Hepatocyte (in vitro differentiated cells): ENCODE measurements around the gene SVIL. TPM values are rescaled to one million over a fixed set of nuclear protein-coding genes. Genes with fewer than 3 reads are reported as not detected.
"Not testable (repeated sequence)": the region's sequence is repeated elsewhere in the genome, so short reads cannot be mapped to it uniquely, and the experiment has no call there.

Experiments used
- DNase-seq: peaks from one replicate; pipeline ENCODE4 v3.0.0-alpha.2; 2016; ENCODE audit warnings: low spot score
- H2AFZ ChIP-seq: fragments of 200-600 bp; sonication (generic); 2 replicates; pipeline ENCODE4 v1.6.0; 2016; ENCODE audit warnings: antibody characterized with exemption, mild to moderate bottlenecking
- H3K27ac ChIP-seq: fragments of 200-600 bp; sonication (generic); 2 replicates; pipeline ENCODE4 v1.5.1; 2016; ENCODE audit warnings: mild to moderate bottlenecking
- H3K27me3 ChIP-seq: fragments of 200-600 bp; sonication (generic); 2 replicates; pipeline ENCODE4 v1.6.1; 2016
- H3K36me3 ChIP-seq: fragments of 200-600 bp; sonication (generic); replicated peaks from 2 replicates; pipeline ENCODE4 v1.5.1; 2016; ENCODE audit warnings: low read depth; ENCODE audit not compliant: insufficient read depth
- H3K4me1 ChIP-seq: fragments of 200-600 bp; sonication (generic); 2 replicates; pipeline ENCODE4 v1.5.1; 2016; ENCODE audit warnings: mild to moderate bottlenecking, moderate library complexity; ENCODE audit not compliant: insufficient read depth
- H3K4me2 ChIP-seq: fragments of 200-600 bp; sonication (generic); 2 replicates; pipeline ENCODE4 v1.6.0; 2016
- H3K4me3 ChIP-seq: fragments of 200-600 bp; sonication (generic); 2 replicates; pipeline ENCODE4 v1.5.1; 2016; ENCODE audit warnings: mild to moderate bottlenecking
- H3K79me2 ChIP-seq: fragments of 200-600 bp; sonication (generic); 2 replicates; pipeline ENCODE4 v1.6.0; 2017; ENCODE audit warnings: mild to moderate bottlenecking
- H3K9me2 ChIP-seq: fragments of 200-600 bp; sonication (generic); replicated peaks from 2 replicates; pipeline ENCODE4 v1.6.0; 2017; ENCODE audit warnings: mild to moderate bottlenecking; ENCODE audit not compliant: insufficient read depth
- H3K9me3 ChIP-seq: fragments of 200-600 bp; sonication (generic); 2 replicates; pipeline ENCODE4 v1.5.1; 2016; ENCODE audit warnings: low read depth, mild to moderate bottlenecking
- H4K20me1 ChIP-seq: fragments of 200-600 bp; sonication (generic); 2 replicates; pipeline ENCODE4 v1.6.0; 2016; ENCODE audit warnings: mild to moderate bottlenecking; ENCODE audit not compliant: insufficient read depth, poor library complexity, severe bottlenecking
- EZH2 ChIP-seq: fragments of 200-600 bp; sonication (generic); IDR thresholded peaks from 2 replicates; pipeline ENCODE4 v1.6.1; 2016; ENCODE audit warnings: antibody characterized with exemption, mild to moderate bottlenecking, borderline replicate concordance
- EZH2phosphoT487 ChIP-seq: fragments of 200-600 bp; sonication (generic); IDR thresholded peaks from one replicate; pipeline ENCODE4 v1.6.1; 2018; ENCODE audit warnings: antibody characterized with exemption, mild to moderate bottlenecking, low read depth, moderate library complexity; ENCODE audit not compliant: unreplicated experiment, severe bottlenecking
- WGBS: methylation state at CpG from one replicate; pipeline ENCODE4 v1.1.6; 2016; ENCODE audit warnings: low lambda C conversion rate; ENCODE audit errors: missing lambda C conversion rate; 5-methylcytosine and 5-hydroxymethylcytosine counted together
- polyA plus RNA-seq: library from polyadenylated mRNA; unstranded; fragments of >200 nt; fragmentation: Nextera tagmentation; extraction: Ambion mirVana; gene quantifications from 2 replicates; pipeline ENCODE4 v1.2.1, GENCODE V29; 2016
- total RNA-seq: library from RNA; depleted of rRNA; stranded (reverse); fragments of >200 nt; gene quantifications from 2 replicates; pipeline ENCODE4 v1.2.3, GENCODE V29; 2014
- TF ChIP-seq, protein P1 (sequence below): fragments of 200-600 bp; sonication (generic); IDR thresholded peaks from 2 replicates; pipeline ENCODE4 v1.5.1; 2016; ENCODE audit warnings: antibody characterized with exemption, mild to moderate bottlenecking; ENCODE audit not compliant: poor library complexity

SVIL gene
- total and polyA plus RNA-seq, 2 experiments from 2014 or later = 24.3 to 36.5 TPM

DNA sequence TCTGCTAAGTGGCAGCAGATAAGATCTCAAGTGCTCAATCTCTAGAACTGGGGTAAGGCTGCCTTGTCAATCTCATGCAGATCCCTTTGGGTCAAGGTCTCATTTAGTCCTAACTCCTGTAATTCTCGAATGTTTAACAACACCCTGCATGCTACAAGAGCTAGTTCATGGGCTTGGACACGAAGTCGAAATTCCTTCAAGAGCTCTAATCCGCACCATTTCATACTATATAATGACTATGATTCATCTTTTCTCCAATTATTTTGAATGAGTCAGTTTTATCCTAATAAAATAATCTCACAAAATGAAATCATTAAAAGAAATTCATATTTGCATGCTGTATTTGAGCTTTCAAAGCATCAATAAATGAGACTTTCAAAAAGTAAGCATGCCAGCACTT lies 119.7 kb downstream of the SVIL start:
- not testable (repeated sequence) for H3K4me2 ChIP-seq, H3K4me3 ChIP-seq, H3K79me2 ChIP-seq, H3K4me1 ChIP-seq, H3K27me3 ChIP-seq, H2AFZ ChIP-seq, H4K20me1 ChIP-seq, H3K36me3 ChIP-seq, H3K9me2 ChIP-seq, DNase-seq, H3K9me3 ChIP-seq, H3K27ac ChIP-seq
- 73% methylated on average over 4 of the region's 4 CpGs for WGBS

DNA sequence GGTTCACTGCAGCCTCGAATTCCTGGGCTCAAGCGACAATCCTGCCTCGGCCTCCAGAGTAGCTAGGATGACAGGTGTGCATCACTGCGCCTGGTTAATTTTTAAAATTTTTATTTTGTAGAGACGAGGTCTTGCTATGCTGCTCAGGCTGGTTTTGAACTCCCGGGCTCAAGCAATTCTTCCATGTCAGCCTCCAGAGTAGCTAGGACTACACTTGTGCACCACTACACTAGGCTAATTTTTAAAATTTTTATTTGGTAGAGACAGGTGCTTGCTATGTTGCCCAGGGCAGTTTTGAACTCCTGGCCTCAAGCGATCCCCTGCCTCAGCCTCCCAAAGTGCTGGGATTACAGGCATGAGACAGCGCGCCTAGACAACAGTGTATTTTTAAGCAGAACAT lies 120.5 kb downstream of the SVIL start:
- no peak for DNase-seq
- Histone ChIP-seq H3K4me2 (no peak overlapping the region), H4K20me1 (no peaks in the 10 kb centered on the region), H3K27ac (no peak overlapping the region), H3K4me3 (no peak overlapping the region), H3K9me2 (no peaks in the 10 kb centered on the region), H3K4me1 (no peaks in the 10 kb centered on the region), H3K27me3 (no peaks in the 10 kb centered on the region), H3K9me3 (no peaks in the 10 kb centered on the region), H2AFZ (no peak overlapping the region), H3K79me2 (no peaks in the 10 kb centered on the region), H3K36me3 (no peaks in the 10 kb centered on the region)
- WGBS = 92% methylated on average over 9 of the region's 9 CpGs
- no peak for TF ChIP-seq EZH2phosphoT487
- TF ChIP-seq EZH2 = no peak
- TF ChIP-seq, protein P1, sequence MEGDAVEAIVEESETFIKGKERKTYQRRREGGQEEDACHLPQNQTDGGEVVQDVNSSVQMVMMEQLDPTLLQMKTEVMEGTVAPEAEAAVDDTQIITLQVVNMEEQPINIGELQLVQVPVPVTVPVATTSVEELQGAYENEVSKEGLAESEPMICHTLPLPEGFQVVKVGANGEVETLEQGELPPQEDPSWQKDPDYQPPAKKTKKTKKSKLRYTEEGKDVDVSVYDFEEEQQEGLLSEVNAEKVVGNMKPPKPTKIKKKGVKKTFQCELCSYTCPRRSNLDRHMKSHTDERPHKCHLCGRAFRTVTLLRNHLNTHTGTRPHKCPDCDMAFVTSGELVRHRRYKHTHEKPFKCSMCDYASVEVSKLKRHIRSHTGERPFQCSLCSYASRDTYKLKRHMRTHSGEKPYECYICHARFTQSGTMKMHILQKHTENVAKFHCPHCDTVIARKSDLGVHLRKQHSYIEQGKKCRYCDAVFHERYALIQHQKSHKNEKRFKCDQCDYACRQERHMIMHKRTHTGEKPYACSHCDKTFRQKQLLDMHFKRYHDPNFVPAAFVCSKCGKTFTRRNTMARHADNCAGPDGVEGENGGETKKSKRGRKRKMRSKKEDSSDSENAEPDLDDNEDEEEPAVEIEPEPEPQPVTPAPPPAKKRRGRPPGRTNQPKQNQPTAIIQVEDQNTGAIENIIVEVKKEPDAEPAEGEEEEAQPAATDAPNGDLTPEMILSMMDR = no peak

DNA sequence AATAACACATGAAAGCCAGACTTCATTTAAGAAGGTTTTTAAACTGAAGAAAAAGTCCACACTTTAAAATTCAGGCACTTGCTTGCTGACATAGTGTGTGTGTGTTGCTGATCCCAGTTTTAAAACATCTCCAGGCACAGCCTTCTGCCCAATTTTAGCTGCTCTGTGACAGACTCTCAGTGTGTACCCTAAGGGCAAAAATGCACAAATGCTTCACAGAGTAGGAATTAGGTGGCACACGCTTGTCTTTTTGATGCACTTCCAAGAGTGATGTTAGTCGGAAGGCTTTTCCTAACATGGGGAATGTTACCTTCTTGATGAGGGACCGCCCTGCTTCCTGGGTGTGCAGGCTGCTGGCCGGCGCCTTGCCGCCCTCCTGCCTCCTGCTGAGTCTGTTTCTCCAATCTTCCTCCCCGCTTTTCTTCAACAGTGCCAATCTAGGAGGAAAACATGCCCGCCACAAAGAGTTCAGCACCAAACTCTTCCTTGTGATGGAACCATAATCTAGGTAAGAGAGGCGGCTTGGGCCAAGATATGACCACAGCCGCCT lies 122.3 kb downstream of the SVIL start:
- Histone ChIP-seq H3K4me3 (no peak overlapping the region), H2AFZ (no peak overlapping the region), H3K4me1 (no peaks in the 10 kb centered on the region), H3K36me3 (no peaks in the 10 kb centered on the region), H3K9me2 (no peaks in the 10 kb centered on the region), H4K20me1 (no peaks in the 10 kb centered on the region), H3K27ac (no peak overlapping the region), H3K27me3 (no peaks in the 10 kb centered on the region), H3K9me3 (no peaks in the 10 kb centered on the region), H3K79me2 (no peaks in the 10 kb centered on the region), H3K4me2 (no peak overlapping the region)
- no peak for DNase-seq
- TF ChIP-seq EZH2phosphoT487 = no peak
- TF ChIP-seq EZH2 = no peak
- TF ChIP-seq, protein P1 = no peak
- 92% methylated on average over 10 of the region's 10 CpGs for WGBS

DNA sequence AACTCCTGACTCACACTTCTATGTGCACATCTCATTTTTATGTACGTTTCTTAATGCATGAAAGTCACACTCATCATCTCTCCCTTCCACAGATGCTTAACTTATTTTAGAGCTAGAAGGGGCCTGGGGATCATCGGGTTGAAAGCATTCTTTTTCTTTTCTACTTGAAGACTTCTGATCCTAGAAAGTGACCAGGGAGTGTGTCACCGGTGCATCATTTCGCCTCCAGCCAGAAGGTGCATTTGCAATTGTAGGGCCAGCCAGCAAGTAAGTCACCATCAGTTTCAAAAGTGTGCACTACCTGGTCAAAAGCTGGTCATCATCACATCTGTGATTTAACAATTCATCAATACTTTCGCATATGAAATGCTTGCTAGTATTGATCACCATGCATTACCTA lies 123.0 kb downstream of the SVIL start:
- 88% methylated on average over 5 of the region's 5 CpGs for WGBS
- not testable (repeated sequence) for H3K27ac ChIP-seq, H3K4me3 ChIP-seq, H2AFZ ChIP-seq, H3K79me2 ChIP-seq, H3K4me2 ChIP-seq, H3K36me3 ChIP-seq, H4K20me1 ChIP-seq, H3K27me3 ChIP-seq, DNase-seq, H3K9me3 ChIP-seq, H3K9me2 ChIP-seq, H3K4me1 ChIP-seq

DNA sequence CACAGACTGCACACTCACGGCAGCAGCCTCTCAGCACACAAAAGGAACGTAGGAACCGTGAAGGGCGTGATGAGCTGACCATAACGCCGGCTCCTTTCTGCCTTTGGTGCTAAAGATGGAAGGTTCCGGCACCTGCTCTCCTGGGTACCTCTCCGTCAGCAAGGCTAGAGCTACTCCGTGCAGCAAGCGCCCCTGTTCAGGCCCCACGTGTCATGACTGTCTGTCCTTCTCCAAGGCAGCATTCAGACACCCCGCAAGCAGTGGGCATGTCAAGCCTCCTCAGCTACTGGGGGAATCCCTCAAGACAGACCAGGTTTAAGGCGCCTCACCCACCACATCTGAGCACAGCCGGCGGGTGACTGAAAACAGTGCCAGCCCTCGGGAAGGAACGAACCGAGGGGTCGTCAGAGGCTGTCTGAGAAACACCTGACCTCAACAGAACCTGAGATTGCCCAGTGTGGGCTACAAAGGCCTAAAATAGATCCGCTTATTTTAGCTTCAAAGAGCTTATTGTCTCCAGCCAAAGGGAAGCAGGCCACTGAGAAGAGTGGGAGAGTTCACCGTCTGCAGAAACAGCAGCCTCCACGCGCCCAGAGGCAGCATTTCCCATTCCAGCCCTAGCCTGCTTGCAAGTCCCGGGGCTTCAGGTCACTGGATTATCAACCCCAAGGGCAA lies 124.2 kb downstream of the SVIL start:
- H3K27ac ChIP-seq, H3K27me3 ChIP-seq, DNase-seq, H4K20me1 ChIP-seq, H3K4me3 ChIP-seq, H2AFZ ChIP-seq, H3K9me2 ChIP-seq, H3K36me3 ChIP-seq, H3K4me1 ChIP-seq, H3K79me2 ChIP-seq, H3K4me2 ChIP-seq, H3K9me3 ChIP-seq: not testable (repeated sequence)
- WGBS = 91% methylated on average over 10 of the region's 24 CpGs
